Kidney glomerular epithelial cell (primary cell): Measurements from ENCODE around the gene TMOD1.

Experiments used
- DNase-seq: peaks from one replicate; lab custom pipeline; 2025; lab: John Stamatoyannopoulos, UW

Gene TMOD1

GRCh38 chr9:97632985-97633858 lies 131.8 kb downstream of the TMOD1 start, which contains the start of the genes NCBP1 and TSTD2:
TSS of gene NCBP1 (plus strand) at chr9:97633821. CDS start at chr9:97633882, 61 bp downstream.
TSS of gene TSTD2 (minus strand) at chr9:97633368. CDS start at chr9:97627562, 5,806 bp downstream.
- peak; percentile 100 for DNase-seq

- no peak for DNase-seq
These were observed 132.5 kb downstream of the TMOD1 start for GRCh38 chr9:97633859-97634490.

GRCh38 chr9:97635026-97635425 lies 133.6 kb downstream of the TMOD1 start:
- no peak for DNase-seq

GRCh38 chr9:97636903-97637302 lies 135.4 kb downstream of the TMOD1 start:
- DNase-seq = no peak

- no peak for DNase-seq
These were observed 137.2 kb downstream of the TMOD1 start for GRCh38 chr9:97638666-97639065.

GRCh38 chr9:97640325-97640724 lies 138.9 kb downstream of the TMOD1 start:
- no peak for DNase-seq

- DNase-seq = no peak
These were observed 144.3 kb downstream of the TMOD1 start for GRCh38 chr9:97645720-97646119.

GRCh38 chr9:97647996-97648395 lies 146.5 kb downstream of the TMOD1 start:
- DNase-seq = no peak
